AG08395 (cell line): ENCODE measurements around the gene S100A16.
"Not testable (repeated sequence)": the region's sequence is repeated elsewhere in the genome, so short reads cannot be mapped to it uniquely, and the experiment has no call there.

Experiments
- DNase-seq: peaks from one replicate; pipeline ENCODE4 v3.0.0; 2012; ENCODE audit warnings: mixed read lengths, low spot score

S100A16 gene

GRCh38 chr1:153563483-153563901 is 49.4 kb downstream of the S100A16 start:
- DNase-seq, result no peak

GRCh38 chr1:153562021-153562420 is 50.9 kb downstream of the S100A16 start:
- DNase-seq, result not testable (repeated sequence)

DNA sequence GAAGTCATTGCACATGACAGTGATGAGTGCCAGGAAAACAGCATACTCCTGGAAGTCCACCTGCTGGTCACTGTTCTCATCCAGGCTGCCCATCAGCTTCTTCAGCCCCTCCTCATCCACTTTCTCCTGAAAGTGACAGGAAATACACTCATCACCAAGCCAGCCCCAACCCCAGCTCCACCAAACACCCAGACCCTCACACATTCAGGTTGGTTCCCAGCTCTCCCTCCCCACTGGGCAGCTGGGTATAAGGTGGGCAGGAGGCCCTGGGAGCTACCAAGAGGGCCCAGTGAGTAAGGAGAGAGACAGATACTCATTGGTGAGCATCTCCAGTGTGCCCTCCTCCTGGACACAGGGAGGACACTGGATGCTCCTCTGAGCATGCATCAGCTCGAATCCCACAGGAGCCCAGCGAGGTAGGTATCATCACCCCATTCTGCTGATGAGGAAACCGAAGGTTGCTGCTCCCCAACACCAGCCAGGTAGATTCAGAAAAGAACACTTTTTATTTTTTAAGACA is 51.4 kb downstream of the S100A16 start:
- DNase-seq, result no peak

DNA sequence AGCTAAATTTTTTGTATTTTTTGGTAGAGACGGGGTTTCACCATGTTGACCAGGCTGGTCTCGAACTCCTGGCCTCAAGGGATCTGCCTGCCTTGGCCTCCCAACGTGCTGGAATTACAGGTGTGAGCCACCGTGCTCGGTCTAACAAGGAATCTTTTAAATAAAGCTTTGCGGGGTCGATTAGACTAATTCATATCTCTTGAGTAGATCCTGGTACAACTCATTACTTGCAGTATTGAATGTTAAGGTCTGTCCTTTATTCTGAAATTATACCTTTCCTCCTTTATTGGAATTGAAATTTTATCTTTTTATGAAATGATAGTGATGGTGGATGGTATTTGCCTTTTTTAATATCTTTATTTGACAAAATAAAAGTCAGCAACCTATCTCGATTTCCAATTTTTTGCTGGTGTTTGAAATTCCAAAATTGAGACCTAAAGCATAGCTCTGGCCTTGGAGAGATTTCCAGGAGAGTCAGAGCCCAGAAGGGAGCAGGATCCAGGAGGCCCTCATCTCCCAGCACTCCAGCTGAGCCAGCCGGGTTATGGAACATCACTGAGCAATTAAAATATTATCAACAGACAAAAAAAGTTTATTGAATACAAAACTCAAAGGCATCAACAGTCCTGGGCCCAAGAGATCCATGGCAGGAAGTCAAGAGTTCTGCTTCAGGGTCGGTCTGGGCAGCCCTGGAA is 52.0 kb downstream of the S100A16 start:
- no peak for DNase-seq

DNA sequence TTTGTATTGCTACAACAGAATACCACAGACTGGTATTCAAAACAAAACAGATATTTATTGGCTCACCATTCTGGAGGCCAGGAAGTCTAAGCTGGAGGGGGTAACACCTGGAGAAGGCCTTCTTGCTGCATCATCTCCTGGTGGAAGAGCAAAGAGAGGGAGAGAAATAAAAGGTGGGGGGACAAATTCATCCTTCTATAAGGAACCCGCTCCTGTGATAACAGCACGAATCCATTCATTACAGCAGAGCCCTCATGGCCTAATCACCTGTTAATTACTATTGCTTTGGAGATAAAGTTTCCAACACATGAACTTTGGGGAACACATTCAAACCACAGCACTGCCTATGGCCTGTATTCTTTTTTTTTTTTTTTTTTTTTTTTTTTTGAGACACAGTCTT is 52.7 kb downstream of the S100A16 start:
- no peak for DNase-seq

DNA sequence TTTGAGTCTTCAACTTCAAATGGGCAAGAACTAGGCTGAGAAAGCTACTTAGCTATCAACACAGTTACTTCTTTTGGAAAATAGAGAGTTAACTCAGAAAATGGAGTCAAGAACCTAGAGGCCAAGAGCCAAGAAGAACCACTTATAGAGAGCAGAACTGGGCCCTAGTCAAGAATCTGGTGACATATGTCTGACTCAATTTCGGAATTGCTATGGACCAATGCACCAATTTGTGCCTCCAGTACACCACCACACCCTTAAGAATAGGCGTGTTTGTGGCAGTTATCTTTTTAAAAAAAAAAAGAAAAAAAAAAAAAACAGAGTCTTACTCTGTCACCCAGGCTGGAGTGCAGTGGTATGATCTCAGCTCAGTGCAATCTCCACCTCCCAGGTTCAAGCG is 55.1 kb downstream of the S100A16 start:
- DNase-seq, result no peak
